Measurements from ENCODE around the gene ELP1.
"Not testable (repeated sequence)": the region's sequence is repeated elsewhere in the genome, so short reads cannot be mapped to it uniquely, and the experiment has no call there.

ELP1 gene

DNA sequence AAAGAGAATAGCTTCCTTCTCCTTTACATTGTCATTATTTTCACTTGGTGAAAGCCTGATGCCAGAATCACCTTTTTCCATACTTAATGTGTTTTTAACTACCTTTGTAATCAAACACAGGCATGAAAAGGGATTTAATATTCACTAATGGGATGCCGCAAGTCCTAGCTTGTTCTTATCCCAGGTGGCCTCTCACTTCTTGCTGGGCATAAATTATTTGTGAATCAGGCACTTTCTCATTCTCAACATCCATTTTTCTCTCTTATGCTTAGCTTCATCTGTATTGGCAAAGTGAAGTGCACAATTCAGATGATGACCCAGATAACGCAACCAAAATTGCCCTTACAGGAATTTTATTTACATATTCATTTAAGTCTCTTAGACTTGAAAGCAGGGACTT is 89.1 kb downstream of the ELP1 start:
- Histone ChIP-seq H3K27ac (replicated peaks) (no peak overlapping the region), H3K27me3 (ENCODE audit: insufficient read depth, poor library complexity, severe bottlenecking) (no peaks in the 10 kb centered on the region), H3K4me3 (replicated peaks; ENCODE audit: insufficient read depth, low read length) (no peak overlapping the region)
- TF ChIP-seq SPI1 (IDR thresholded peaks at IDR 0.05; ENCODE audit: borderline replicate concordance, low read depth) = no peak
- TF ChIP-seq CTCF (IDR thresholded peaks at IDR 0.05; ENCODE audit: insufficient read depth, low read length) = no peak
- TF ChIP-seq, protein P1, sequence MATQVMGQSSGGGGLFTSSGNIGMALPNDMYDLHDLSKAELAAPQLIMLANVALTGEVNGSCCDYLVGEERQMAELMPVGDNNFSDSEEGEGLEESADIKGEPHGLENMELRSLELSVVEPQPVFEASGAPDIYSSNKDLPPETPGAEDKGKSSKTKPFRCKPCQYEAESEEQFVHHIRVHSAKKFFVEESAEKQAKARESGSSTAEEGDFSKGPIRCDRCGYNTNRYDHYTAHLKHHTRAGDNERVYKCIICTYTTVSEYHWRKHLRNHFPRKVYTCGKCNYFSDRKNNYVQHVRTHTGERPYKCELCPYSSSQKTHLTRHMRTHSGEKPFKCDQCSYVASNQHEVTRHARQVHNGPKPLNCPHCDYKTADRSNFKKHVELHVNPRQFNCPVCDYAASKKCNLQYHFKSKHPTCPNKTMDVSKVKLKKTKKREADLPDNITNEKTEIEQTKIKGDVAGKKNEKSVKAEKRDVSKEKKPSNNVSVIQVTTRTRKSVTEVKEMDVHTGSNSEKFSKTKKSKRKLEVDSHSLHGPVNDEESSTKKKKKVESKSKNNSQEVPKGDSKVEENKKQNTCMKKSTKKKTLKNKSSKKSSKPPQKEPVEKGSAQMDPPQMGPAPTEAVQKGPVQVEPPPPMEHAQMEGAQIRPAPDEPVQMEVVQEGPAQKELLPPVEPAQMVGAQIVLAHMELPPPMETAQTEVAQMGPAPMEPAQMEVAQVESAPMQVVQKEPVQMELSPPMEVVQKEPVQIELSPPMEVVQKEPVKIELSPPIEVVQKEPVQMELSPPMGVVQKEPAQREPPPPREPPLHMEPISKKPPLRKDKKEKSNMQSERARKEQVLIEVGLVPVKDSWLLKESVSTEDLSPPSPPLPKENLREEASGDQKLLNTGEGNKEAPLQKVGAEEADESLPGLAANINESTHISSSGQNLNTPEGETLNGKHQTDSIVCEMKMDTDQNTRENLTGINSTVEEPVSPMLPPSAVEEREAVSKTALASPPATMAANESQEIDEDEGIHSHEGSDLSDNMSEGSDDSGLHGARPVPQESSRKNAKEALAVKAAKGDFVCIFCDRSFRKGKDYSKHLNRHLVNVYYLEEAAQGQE (IDR thresholded peaks at IDR 0.05; ENCODE audit: insufficient replicate concordance, low read depth) = no peak
- no peak for TF ChIP-seq GABPA (IDR thresholded peaks at IDR 0.05; ENCODE audit: low read depth)
- no peak for TF ChIP-seq POLR2AphosphoS5 (IDR thresholded peaks at IDR 0.05; ENCODE audit: low read depth)
- no peak for DNase-seq (ENCODE audit: low read depth in 1 of 2, low spot score in 1 of 2)

DNA sequence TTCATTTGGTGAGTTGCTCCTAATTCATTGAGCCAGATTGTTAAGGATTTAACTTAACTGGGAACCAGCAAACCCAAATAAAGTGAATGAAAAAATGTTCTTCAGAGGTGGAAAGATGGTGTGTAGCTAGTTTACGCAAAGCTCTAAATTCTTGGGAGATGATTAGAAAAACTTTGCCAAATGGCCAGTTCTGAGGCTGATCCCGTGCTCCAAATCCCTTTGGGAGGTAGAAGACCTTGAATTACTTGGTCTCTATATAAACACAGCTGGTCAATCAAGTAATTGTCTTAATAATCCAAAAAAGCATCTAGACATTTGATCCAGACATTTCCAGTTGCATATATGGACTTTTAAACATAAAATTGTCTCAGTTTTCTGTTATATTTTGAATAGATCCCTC is 89.5 kb downstream of the ELP1 start:
- H3K27ac ChIP-seq (replicated peaks) = no peak overlapping the region
- TF ChIP-seq CTCF (IDR thresholded peaks at IDR 0.05; ENCODE audit: insufficient read depth, low read length) = no peak
- TF ChIP-seq, protein P1 (IDR thresholded peaks at IDR 0.05; ENCODE audit: insufficient replicate concordance, low read depth) = no peak
- no peak for TF ChIP-seq SPI1 (IDR thresholded peaks at IDR 0.05; ENCODE audit: borderline replicate concordance, low read depth)
- no peak for TF ChIP-seq GABPA (IDR thresholded peaks at IDR 0.05; ENCODE audit: low read depth)
- TF ChIP-seq POLR2AphosphoS5 (IDR thresholded peaks at IDR 0.05; ENCODE audit: low read depth) = no peak
- H3K27me3 ChIP-seq (ENCODE audit: insufficient read depth, poor library complexity, severe bottlenecking) = no peaks in the 10 kb centered on the region
- no peak overlapping the region for H3K4me3 ChIP-seq (replicated peaks; ENCODE audit: insufficient read depth, low read length)
- DNase-seq (ENCODE audit: low read depth in 1 of 2, low spot score in 1 of 2) = no peak

- H3K4me3 ChIP-seq (replicated peaks; ENCODE audit: insufficient read depth, low read length) = no peak overlapping the region
- TF ChIP-seq, protein P1 (IDR thresholded peaks at IDR 0.05; ENCODE audit: insufficient replicate concordance, low read depth) = no peak
- TF ChIP-seq CTCF (IDR thresholded peaks at IDR 0.05; ENCODE audit: insufficient read depth, low read length) (no peak), SPI1 (IDR thresholded peaks at IDR 0.05; ENCODE audit: borderline replicate concordance, low read depth) (no peak), POLR2AphosphoS5 (IDR thresholded peaks at IDR 0.05; ENCODE audit: low read depth) (no peak), GABPA (IDR thresholded peaks at IDR 0.05; ENCODE audit: low read depth) (no peak)
- no peaks in the 10 kb centered on the region for H3K27me3 ChIP-seq (ENCODE audit: insufficient read depth, poor library complexity, severe bottlenecking)
- H3K27ac ChIP-seq (replicated peaks) = no peak overlapping the region
- no peak for DNase-seq (ENCODE audit: low read depth in 1 of 2, low spot score in 1 of 2)
Measured at GRCh38 chr9:108842610-108843295, 91.2 kb downstream of the ELP1 start.

DNA sequence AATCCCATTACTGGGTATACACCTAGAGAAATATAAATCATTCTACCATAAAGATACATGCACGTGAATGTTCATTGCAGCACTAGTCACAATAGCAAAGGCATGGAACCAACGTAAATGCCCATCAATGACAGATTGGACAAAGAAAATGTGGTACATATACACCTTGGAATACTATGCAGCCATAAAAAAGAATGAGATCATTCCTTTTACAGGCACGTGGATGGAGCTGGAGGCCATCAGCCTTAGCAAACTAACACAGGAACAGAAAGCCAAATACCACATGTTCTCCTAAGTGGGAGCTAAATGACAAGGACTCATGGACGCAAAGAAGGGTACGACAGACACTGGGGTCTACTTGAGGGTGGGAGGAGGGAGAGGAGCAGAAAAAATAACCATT is 94.4 kb downstream of the ELP1 start:
- not testable (repeated sequence) for H3K4me3 ChIP-seq (replicated peaks; ENCODE audit: insufficient read depth, low read length); H3K27me3 ChIP-seq (ENCODE audit: insufficient read depth, poor library complexity, severe bottlenecking); DNase-seq (ENCODE audit: low read depth in 1 of 2, low spot score in 1 of 2); H3K27ac ChIP-seq (replicated peaks)

All from HL-60 (cell line).